Activated CD4-positive, alpha-beta memory T cell treated with anti-CD3 and anti-CD28 coated beads, Interleukin-2, amount 10 ng/mL, durations not matched to agents 7 days and 5 days (primary cell): ENCODE data around the gene CTCFL. TPM values are rescaled to one million over a fixed set of nuclear protein-coding genes. Genes with fewer than 3 reads are reported as not detected.

Experiments used
- CTCF ChIA-PET: fragments of 350-600 bp; sonication (Branson Sonifier 250); formaldehyde crosslinking; loops from one replicate; lab custom pipeline; 2021; ENCODE audit warnings: antibody characterized with exemption, inconsistent platforms; lab: Charles Lee
- POLR2A ChIA-PET: fragments of 350-600 bp; sonication (Branson Sonifier 250); formaldehyde crosslinking; loops from one replicate; lab custom pipeline; 2021; ENCODE audit warnings: antibody characterized with exemption; lab: Charles Lee
- DNase-seq: peaks from one replicate; pipeline ENCODE4 v3.0.0-alpha.2; 2020
- H3K27ac Mint-ChIP-seq: one replicate; pipeline ENCODE4 v1.8.0; 2021; ENCODE audit warnings: mild to moderate bottlenecking, mixed read lengths
- H3K27me3 Mint-ChIP-seq: one replicate; pipeline ENCODE4 v1.8.0; 2021; ENCODE audit warnings: mixed read lengths
- H3K36me3 Mint-ChIP-seq: one replicate; pipeline ENCODE4 v1.8.0; 2021; ENCODE audit warnings: low read depth, mixed read lengths
- H3K4me1 Mint-ChIP-seq: one replicate; pipeline ENCODE4 v1.8.0; 2021; ENCODE audit warnings: mixed read lengths
- H3K4me3 Mint-ChIP-seq: one replicate; pipeline ENCODE4 v1.8.0; 2021; ENCODE audit warnings: mild to moderate bottlenecking, mixed read lengths
- H3K9me3 Mint-ChIP-seq: one replicate; pipeline ENCODE4 v1.8.0; 2021; ENCODE audit warnings: mixed read lengths
- total RNA-seq, 2 experiments: library from RNA; stranded (reverse); gene quantifications; one replicate each; pipeline ENCODE4 v1.2.3, GENCODE V29; 2021

The CTCFL gene
- total RNA-seq, 2 experiments from 2014 or later, result not detected

DNA sequence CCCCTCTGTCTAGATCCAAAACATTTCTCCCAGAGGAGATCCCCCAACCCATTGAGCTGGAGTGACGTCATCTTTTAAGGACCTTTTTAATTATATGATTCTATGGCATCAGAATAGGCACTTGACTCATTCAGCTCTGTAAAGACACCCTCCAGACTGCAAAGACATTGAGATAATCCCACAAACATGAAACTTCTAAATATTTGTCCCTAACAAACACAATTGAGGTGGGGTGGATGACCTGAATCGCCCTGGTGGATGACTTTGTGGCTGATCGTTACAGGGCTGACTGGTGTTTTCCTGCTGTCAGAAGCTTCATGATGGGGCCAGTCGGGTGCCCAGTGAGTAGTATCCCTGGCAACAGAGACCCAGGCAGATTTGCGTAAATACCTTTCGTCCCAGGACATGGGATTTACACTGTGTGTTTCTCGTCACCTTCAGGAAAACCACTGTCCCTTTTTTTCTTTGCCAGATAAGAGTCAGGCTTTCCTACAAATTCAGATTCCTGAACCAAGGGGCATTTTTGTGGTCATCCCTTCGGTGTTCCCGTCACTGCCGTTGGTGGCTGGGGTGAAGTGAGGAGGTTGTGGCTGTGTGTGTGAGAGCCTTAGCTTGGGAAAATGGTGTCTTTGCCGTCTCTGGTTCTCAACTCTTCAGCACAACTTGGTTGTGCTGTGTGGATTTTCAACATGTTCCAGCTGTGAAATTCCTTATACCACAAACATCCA lies 30.7 kb upstream of the CTCFL start:
- Mint-ChIP-seq H3K9me3 (no peaks in the 10 kb centered on the region), H3K36me3 (no peaks in the 10 kb centered on the region), H3K4me3 (no peak overlapping the region), H3K27ac (no peak overlapping the region), H3K27me3 (peaks cover 19% of the 10 kb centered on the region), H3K4me1 (no peaks in the 10 kb centered on the region)
- DNase-seq, result no peak
- ChIA-PET POLR2A (no interaction called here), CTCF (no interaction called here)

DNA sequence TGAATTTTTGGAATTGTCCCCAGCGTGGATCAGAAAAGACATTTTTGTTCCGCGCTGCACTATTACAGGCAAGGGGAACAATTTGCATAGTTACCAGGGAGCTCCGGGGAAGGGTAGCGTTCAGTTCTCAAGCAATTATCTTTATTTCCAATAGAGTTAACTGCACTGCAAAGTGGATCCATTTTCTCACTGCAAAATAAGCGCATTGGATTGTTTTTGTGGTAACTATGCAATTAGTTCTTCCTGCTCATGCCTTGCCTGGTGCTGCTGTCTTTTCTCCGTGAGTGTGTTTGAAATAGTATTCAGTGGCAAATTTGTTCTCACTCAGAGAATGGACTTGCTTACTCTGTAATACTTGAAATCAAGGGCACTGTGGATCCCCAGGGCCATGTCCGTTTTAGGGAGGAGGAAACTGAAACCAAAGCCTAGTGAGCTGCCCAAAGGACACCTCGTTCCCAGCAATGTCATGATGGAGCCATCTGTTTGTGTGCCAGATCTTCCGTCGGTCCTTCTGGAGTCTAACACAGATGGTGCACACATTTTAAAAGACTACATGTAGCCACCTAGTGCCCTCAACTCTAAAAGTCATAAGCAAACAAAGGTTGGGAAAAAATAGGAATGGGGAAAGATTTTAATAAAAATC lies 28.6 kb upstream of the CTCFL start:
- ChIA-PET POLR2A (no interaction called here), CTCF (no interaction called here)
- no peak overlapping the region for H3K4me3 Mint-ChIP-seq
- no peaks in the 10 kb centered on the region for H3K36me3 Mint-ChIP-seq
- no peaks in the 10 kb centered on the region for H3K4me1 Mint-ChIP-seq
- peaks cover 15% of the 10 kb centered on the region for H3K27me3 Mint-ChIP-seq
- no peak overlapping the region for H3K27ac Mint-ChIP-seq
- H3K9me3 Mint-ChIP-seq, result no peaks in the 10 kb centered on the region
- DNase-seq, result no peak

DNA sequence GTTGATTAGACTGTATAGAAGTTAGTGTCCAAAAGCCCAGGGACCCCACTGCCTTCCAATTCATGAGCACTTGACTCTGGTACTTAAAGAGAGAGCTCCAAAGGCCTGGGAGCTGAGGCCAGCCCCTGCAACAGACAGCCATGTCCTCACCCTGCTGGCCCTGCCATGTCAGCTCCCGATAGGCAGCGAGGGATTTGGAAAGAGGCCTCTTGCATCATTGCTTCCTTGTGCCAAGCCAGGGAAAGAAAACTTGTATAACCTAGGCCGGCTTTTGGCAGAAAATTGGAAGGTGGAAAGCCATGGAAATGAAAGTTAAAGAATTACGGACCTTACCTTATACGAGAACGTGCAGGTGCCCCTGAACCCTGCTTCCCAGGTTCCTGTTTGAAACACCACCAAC lies 27.5 kb upstream of the CTCFL start:
- POLR2A ChIA-PET, result no interaction called here
- DNase-seq, result no peak
- Mint-ChIP-seq H3K27ac (no peak overlapping the region), H3K4me3 (no peak overlapping the region), H3K4me1 (no peaks in the 10 kb centered on the region), H3K27me3 (peaks cover 8% of the 10 kb centered on the region), H3K9me3 (no peaks in the 10 kb centered on the region), H3K36me3 (no peaks in the 10 kb centered on the region)
- CTCF ChIA-PET, result no interaction called here

DNA sequence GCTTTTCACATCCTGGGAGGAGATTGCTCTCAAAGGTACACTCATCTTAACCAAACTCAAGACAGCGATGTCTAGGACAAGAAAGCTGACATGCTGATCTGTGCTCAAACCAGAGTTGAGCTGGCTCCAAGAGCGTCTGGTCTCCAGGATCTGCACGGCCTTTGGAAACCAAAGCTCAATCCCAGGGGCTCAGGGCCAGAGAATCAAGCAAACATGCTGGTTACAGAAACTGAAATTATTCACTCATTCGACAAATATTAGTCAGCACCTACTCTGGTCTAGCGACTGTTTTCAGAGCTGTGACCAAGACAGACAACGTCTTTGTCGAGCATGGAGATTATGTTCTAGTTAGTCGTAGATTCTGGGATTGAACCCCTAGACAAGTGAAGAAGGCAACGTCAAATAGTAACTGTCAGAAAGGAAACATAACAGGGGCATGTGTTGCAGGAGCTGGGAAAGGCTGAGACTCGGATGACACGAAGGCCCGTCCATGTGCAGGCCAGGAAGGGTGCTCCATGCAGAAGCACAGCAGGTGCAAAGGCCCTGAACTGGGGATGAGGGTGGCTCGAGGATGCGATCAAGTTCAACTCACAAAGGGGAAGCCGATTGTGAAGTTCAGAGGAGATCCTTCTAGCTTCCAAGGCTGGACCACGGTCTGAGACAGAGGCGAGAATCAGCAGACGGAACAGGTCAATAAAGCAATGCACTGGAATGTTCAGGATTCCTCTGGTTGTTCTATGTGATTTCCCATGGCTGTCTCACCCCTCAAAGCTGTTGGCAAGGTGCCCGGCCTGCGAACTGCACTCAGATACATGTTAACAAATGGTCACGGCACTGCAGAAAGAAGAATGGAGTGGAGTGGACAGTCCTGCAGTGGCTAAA lies 23.5 kb upstream of the CTCFL start:
- CTCF ChIA-PET, result no interaction called here
- DNase-seq, result no peak
- H3K9me3 Mint-ChIP-seq, result no peaks in the 10 kb centered on the region
- H3K27ac Mint-ChIP-seq, result no peak overlapping the region
- peaks cover 22% of the 10 kb centered on the region for H3K27me3 Mint-ChIP-seq
- POLR2A ChIA-PET, result no interaction called here
- H3K4me3 Mint-ChIP-seq, result no peak overlapping the region
- no peaks in the 10 kb centered on the region for H3K36me3 Mint-ChIP-seq
- no peaks in the 10 kb centered on the region for H3K4me1 Mint-ChIP-seq

DNA sequence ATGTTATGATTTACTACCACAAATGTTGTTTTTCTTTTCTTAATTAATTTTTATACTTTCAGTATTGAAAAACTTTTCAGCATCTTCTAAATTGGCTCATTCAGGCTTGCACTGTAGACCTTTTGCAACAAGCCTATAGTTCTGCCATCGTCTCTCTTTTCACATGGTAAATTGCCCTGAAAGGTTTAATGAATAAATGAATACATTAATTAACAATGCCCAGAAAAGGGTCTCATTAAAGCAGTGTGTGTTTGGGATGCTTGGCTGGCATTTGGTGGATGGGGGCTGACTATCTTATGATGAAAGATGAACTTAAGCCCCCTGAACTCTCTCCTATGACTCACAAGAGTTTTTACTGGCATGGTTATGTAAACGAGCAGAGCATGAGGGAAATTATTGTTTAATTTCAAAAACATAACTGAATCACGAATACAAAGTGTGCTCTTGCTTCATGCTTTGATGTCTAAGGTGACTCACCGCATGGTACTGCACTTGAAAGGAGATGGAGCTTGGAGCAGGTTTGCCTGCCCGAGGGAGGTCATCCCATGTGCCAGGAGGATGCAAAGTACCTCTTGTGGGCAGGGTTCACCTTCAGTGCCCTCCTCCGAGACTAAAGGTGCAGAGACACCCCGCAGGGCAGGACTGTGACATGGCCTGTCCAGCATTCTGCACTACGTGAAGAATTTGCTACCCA lies 22.2 kb upstream of the CTCFL start:
- no peak overlapping the region for H3K27ac Mint-ChIP-seq
- ChIA-PET CTCF (no interaction called here), POLR2A (no interaction called here)
- no peaks in the 10 kb centered on the region for H3K36me3 Mint-ChIP-seq
- no peaks in the 10 kb centered on the region for H3K9me3 Mint-ChIP-seq
- H3K4me3 Mint-ChIP-seq, result no peak overlapping the region
- DNase-seq, result no peak
- peaks cover 23% of the 10 kb centered on the region for H3K27me3 Mint-ChIP-seq
- no peaks in the 10 kb centered on the region for H3K4me1 Mint-ChIP-seq

DNA sequence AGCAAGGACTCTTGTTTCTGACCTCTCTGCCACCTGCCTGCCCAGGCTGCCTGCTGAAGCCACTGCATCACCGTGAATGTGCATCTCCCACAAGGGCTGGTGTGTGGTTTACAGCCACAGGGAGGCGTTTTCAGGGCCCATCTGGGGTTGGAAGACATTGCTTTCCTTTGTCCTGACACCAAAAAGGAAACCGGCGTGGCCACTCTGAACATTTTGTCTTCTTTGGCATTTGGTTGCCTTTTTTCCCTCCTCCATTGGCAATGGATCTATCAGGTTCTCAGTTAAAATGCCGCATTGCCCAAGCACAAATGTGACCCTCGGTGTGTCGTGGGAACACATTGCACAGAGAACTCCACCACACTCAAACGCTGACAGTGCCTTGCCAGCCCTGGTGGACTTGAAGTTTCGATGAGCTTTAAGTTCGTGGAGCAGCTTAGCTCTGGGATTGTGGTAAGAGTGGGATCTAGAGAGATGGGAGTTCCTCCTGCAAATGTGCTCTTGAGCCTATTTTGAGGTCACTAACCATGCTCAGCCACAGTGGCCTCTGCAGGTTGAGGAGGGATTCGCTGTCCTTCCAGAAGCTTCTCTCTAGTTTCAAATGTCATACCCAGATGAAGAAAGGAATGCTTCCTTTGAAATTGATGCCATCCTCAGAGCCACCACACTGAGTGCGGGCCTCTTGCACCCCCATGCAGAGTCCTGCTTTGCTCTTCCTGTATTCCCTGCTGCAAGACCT lies 21.2 kb upstream of the CTCFL start:
- Mint-ChIP-seq H3K36me3 (no peaks in the 10 kb centered on the region), H3K27ac (no peak overlapping the region), H3K4me1 (no peaks in the 10 kb centered on the region), H3K4me3 (no peak overlapping the region), H3K27me3 (peaks cover 26% of the 10 kb centered on the region), H3K9me3 (no peaks in the 10 kb centered on the region)
- ChIA-PET CTCF (no interaction called here), POLR2A (no interaction called here)
- DNase-seq, result no peak

DNA sequence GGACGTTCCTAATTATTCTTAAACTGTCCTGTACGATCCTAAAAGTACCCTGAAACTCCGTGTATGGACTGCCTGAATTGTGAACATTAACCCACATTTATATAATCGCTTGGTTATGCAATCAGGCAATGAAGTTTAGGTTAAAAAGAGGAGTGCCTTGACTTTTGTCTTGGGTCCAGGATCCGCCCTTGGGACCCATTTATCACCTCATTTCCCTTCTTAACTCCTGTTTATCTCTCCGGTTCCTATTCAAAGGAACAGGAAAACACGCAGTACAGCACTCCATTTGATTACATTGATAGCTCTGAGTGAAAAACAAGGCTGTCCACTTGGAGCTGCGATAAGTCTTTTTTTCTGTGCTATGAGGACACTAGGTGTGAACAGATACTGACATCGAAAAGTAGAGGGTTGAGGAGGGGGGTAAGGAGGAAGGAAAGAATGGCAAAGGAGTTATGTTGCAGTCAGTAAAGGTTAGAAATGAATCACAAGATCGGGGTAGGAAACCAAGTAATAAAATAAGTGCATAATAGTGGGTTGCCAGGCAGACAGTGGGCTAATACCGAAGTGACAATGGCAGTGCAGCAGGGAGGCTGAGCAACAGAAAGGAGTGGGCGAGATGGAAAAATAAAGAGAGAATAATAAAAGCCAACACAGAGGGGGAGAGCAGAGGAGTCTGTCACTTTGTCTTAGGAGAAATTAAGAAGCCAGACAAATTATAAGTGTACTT lies 20.1 kb upstream of the CTCFL start:
- Mint-ChIP-seq H3K4me3 (no peak overlapping the region), H3K36me3 (no peaks in the 10 kb centered on the region), H3K27ac (no peak overlapping the region), H3K9me3 (no peaks in the 10 kb centered on the region), H3K4me1 (no peaks in the 10 kb centered on the region), H3K27me3 (peaks cover 26% of the 10 kb centered on the region)
- POLR2A ChIA-PET, result no interaction called here
- CTCF ChIA-PET, result no interaction called here
- DNase-seq, result no peak

DNA sequence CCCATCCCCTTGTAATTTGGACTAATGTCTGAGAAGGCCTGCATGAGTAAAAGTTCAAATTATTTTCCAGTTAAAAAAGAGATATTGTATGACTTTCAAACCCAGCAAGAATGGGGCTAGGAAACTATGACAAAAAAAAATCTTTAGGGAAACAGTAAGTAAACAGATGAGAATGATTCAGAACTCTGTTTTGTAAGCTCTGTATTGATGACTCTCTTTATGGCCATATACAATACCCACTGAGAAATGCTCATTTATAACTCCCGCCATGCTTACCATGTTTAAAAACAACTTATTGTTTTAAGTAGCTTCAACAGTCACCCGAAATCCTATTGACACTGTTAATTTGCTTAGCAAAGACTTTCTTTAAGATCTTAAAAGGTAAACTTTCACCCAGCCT lies 18.8 kb upstream of the CTCFL start:
- Mint-ChIP-seq H3K9me3 (no peaks in the 10 kb centered on the region), H3K36me3 (no peaks in the 10 kb centered on the region), H3K27ac (no peak overlapping the region), H3K4me3 (no peak overlapping the region), H3K27me3 (peaks cover 30% of the 10 kb centered on the region), H3K4me1 (no peaks in the 10 kb centered on the region)
- CTCF ChIA-PET, result no interaction called here
- POLR2A ChIA-PET, result no interaction called here
- DNase-seq, result no peak

DNA sequence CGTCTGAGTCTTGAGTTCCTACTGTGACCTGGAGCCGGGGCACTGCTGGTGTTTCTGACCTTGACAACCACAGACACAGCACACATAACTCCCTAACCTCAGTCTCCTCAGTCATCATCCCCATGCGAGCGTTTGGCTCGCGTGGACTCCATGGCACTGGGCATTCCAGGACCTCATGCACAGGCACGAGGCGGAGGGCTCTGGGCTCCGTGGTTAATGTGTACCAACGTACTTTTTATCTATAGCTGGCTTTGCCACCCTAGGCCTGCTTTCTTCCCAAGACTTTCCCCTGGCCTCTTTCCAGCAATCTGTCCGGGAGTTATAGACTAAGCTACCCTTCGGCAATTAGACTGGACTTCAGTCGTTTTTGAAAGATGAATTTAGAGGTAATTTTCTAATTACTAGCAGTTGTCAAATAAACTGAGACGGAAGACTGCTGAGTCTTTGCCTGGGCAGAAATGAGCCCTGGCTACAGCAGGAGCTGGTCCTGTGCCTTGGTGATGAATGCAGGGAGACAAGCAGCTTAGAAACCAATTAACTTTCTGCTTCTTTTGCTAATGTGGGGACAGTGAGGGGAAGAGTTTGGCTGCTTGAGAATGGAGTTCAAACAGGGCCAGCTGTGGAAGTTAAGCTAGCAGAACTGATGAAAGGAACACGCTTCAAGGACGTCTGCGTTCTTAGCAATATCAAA lies 16.1 kb upstream of the CTCFL start:
- ChIA-PET POLR2A (no interaction called here), CTCF (no interaction called here)
- peaks cover 45% of the 10 kb centered on the region for H3K27me3 Mint-ChIP-seq
- H3K4me3 Mint-ChIP-seq, result no peak overlapping the region
- H3K4me1 Mint-ChIP-seq, result no peaks in the 10 kb centered on the region
- DNase-seq, result no peak
- H3K27ac Mint-ChIP-seq, result no peak overlapping the region
- no peaks in the 10 kb centered on the region for H3K36me3 Mint-ChIP-seq
- no peaks in the 10 kb centered on the region for H3K9me3 Mint-ChIP-seq

DNA sequence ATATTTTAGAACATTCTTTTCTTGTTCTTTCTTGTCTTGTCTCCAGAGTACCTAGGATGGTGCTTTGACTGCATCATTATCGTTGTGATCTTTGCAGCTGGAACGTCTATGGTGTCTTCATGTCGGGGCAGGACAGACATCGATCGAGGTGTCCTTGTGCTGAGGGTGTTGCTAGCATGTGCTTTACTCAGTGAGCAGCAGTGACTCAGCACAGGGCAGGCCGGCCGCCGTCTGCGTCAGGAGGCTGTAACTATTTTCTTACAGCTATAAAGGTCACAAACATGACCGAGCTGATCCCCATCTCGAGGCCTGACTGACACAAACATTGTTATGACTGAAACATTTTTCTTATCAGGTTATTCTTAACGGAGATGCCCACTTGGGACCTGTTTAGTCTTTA lies 14.9 kb upstream of the CTCFL start:
- no peak for DNase-seq
- Mint-ChIP-seq H3K36me3 (no peaks in the 10 kb centered on the region), H3K4me1 (no peaks in the 10 kb centered on the region), H3K9me3 (no peaks in the 10 kb centered on the region), H3K27ac (no peak overlapping the region), H3K4me3 (no peak overlapping the region), H3K27me3 (peaks cover 48% of the 10 kb centered on the region)
- CTCF ChIA-PET, result no interaction called here
- POLR2A ChIA-PET, result no interaction called here

DNA sequence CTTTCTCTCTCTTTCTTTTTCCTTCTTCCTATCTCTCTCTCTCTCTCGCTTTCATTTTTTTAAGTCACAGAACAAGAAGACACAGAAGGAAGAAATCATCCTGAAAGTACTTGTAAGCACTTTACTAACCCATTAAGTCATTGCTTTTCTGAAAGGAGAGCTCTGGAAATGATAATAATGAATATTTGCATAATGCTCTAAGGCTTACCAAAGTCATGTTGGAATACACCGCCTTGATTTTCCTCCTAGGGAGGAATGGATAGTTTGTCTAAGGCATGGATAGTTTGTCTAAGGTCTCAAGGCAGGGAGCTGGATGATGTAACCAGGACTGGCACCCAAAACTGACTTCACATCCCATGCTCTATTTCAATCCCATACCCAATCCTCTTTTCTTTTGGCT lies 12.9 kb upstream of the CTCFL start:
- no peak for DNase-seq
- H3K4me3 Mint-ChIP-seq, result no peak overlapping the region
- H3K27ac Mint-ChIP-seq, result no peak overlapping the region
- H3K9me3 Mint-ChIP-seq, result no peaks in the 10 kb centered on the region
- peaks cover 44% of the 10 kb centered on the region for H3K27me3 Mint-ChIP-seq
- H3K36me3 Mint-ChIP-seq, result no peaks in the 10 kb centered on the region
- H3K4me1 Mint-ChIP-seq, result no peaks in the 10 kb centered on the region
- POLR2A ChIA-PET, result no interaction called here
- CTCF ChIA-PET, result no interaction called here
